WTC11 (cell line): ENCODE data around the gene ITGA1. TPM values are rescaled to one million over a fixed set of nuclear protein-coding genes. Genes with fewer than 3 reads are reported as not detected.

Source experiments
- ATAC-seq: fragments of 200-7000 bp; cut with Tn5 transposase; 2 replicates; pipeline ENCODE4 v1.10.0; 2021; ENCODE audit warnings: mild to moderate bottlenecking, moderate library complexity
- CTCF ChIA-PET: fragments of 300-600 bp; sonication (Branson Sonifier 250); formaldehyde crosslinking; loops from one replicate; lab custom pipeline; 2021; ENCODE audit warnings: antibody characterized with exemption; lab: Charles Lee
- POLR2A ChIA-PET: fragments of 350-600 bp; sonication (Branson Sonifier 250); formaldehyde crosslinking; loops from one replicate; lab custom pipeline; 2021; ENCODE audit warnings: antibody characterized with exemption; lab: Charles Lee
- DNase-seq: peaks from one replicate; pipeline ENCODE4 v3.0.0; 2021; ENCODE audit warnings: low spot score
- H3K27ac Mint-ChIP-seq: 2 replicates; pipeline ENCODE4 v1.8.0; 2021; ENCODE audit warnings: mixed read lengths
- H3K27me3 Mint-ChIP-seq: 2 replicates; pipeline ENCODE4 v1.8.0; 2021; ENCODE audit warnings: low read depth, mild to moderate bottlenecking, moderate library complexity, mixed read lengths
- H3K36me3 Mint-ChIP-seq: 2 replicates; pipeline ENCODE4 v1.8.0; 2021; ENCODE audit warnings: mixed read lengths
- H3K4me1 Mint-ChIP-seq: 2 replicates; pipeline ENCODE4 v1.8.0; 2022; ENCODE audit warnings: mixed read lengths
- H3K4me3 Mint-ChIP-seq: 2 replicates; pipeline ENCODE4 v1.8.0; 2021; ENCODE audit warnings: mild to moderate bottlenecking, moderate library complexity, mixed read lengths
- H3K9me3 Mint-ChIP-seq: 2 replicates; pipeline ENCODE4 v1.8.0; 2021; ENCODE audit warnings: mixed read lengths
- CBFB ChIP-seq: sonication (generic); formaldehyde crosslinking; IDR thresholded peaks from 2 replicates; pipeline ENCODE4 v1.8.1; 2022; ENCODE audit warnings: mild to moderate bottlenecking, low read depth, missing genetic modification reagents
- CTCF ChIP-seq: fragments of 200-600 bp; IDR thresholded peaks from 2 replicates; pipeline ENCODE4 v1.8.0; 2022; ENCODE audit warnings: antibody characterized with exemption
- IRF2 ChIP-seq: sonication (generic); formaldehyde crosslinking; IDR thresholded peaks from 2 replicates; pipeline ENCODE4 v1.8.0; 2022; ENCODE audit warnings: low read depth, missing genetic modification reagents, borderline replicate concordance
- MAX ChIP-seq: sonication (generic); formaldehyde crosslinking; IDR thresholded peaks from 2 replicates; pipeline ENCODE4 v1.8.0; 2022; ENCODE audit warnings: mild to moderate bottlenecking, missing genetic modification reagents
- NFYB ChIP-seq: sonication (generic); formaldehyde crosslinking; conservative IDR thresholded peaks from 2 replicates; pipeline ENCODE4 v1.8.0; 2022; ENCODE audit warnings: low read depth, missing genetic modification reagents
- NR2C2 ChIP-seq: sonication (generic); formaldehyde crosslinking; IDR thresholded peaks from 2 replicates; pipeline ENCODE4 v1.8.0; 2022; ENCODE audit warnings: mild to moderate bottlenecking, missing genetic modification reagents
- NR3C1 ChIP-seq: sonication (generic); formaldehyde crosslinking; conservative IDR thresholded peaks from 2 replicates; pipeline ENCODE4 v1.8.1; 2023; ENCODE audit warnings: low read depth, mild to moderate bottlenecking, missing genetic modification reagents
- RELA ChIP-seq: sonication (generic); formaldehyde crosslinking; IDR thresholded peaks from 2 replicates; pipeline ENCODE4 v1.8.1; 2022; ENCODE audit warnings: missing genetic modification reagents, mild to moderate bottlenecking, borderline replicate concordance
- SOX15 ChIP-seq: fragments of 250-450 bp; sonication (Bioruptor Pico); IDR thresholded peaks from 2 replicates; pipeline ENCODE4 v1.9.0; 2021; ENCODE audit warnings: mild to moderate bottlenecking
- ZMAT4 ChIP-seq: fragments of 250-450 bp; sonication (Bioruptor Pico); IDR thresholded peaks from 2 replicates; pipeline ENCODE4 v1.9.0; 2021; ENCODE audit warnings: mild to moderate bottlenecking
- ZNF232 ChIP-seq: sonication (generic); formaldehyde crosslinking; IDR thresholded peaks from 2 replicates; pipeline ENCODE4 v1.8.0; 2022; ENCODE audit warnings: mild to moderate bottlenecking, missing genetic modification reagents
- ZNF425 ChIP-seq: fragments of 250-450 bp; sonication (Bioruptor Pico); conservative IDR thresholded peaks from 2 replicates; pipeline ENCODE4 v1.9.0; 2021; ENCODE audit warnings: mild to moderate bottlenecking
- ZNF512 ChIP-seq: sonication (generic); formaldehyde crosslinking; IDR thresholded peaks from 2 replicates; pipeline ENCODE4 v1.8.1; 2022; ENCODE audit warnings: missing genetic modification reagents, borderline replicate concordance
- ZNF671 ChIP-seq: fragments of 250-450 bp; sonication (Bioruptor Pico); IDR thresholded peaks from 2 replicates; pipeline ENCODE4 v1.8.0; 2021; ENCODE audit warnings: mild to moderate bottlenecking
- total RNA-seq: library from RNA; stranded (reverse); gene quantifications from 3 replicates; pipeline ENCODE4 v1.2.3, GENCODE V29; 2021
- TF ChIP-seq, protein P1 (sequence below): fragments of 250-450 bp; sonication (Bioruptor Pico); IDR thresholded peaks from 2 replicates; pipeline ENCODE4 v1.9.0; 2021; ENCODE audit warnings: moderate library complexity, mild to moderate bottlenecking, inconsistent platforms, borderline replicate concordance
- TF ChIP-seq, protein P2 (sequence below): sonication (generic); formaldehyde crosslinking; conservative IDR thresholded peaks from 2 replicates; pipeline ENCODE4 v1.8.1; 2022; ENCODE audit warnings: mild to moderate bottlenecking, missing genetic modification reagents
- TF ChIP-seq, protein P3 (sequence below): sonication (generic); formaldehyde crosslinking; IDR thresholded peaks from 2 replicates; pipeline ENCODE4 v1.8.0; 2023; ENCODE audit warnings: mild to moderate bottlenecking, missing genetic modification reagents

Gene ITGA1
- total RNA-seq, 1 experiment from 2014 or later, result 6.5 TPM

- TF ChIP-seq, protein P1, sequence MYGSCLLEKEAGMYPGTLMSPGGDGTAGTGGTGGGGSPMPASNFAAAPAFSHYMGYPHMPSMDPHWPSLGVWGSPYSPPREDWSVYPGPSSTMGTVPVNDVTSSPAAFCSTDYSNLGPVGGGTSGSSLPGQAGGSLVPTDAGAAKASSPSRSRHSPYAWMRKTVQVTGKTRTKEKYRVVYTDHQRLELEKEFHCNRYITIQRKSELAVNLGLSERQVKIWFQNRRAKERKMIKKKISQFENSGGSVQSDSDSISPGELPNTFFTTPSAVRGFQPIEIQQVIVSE (CRISPR knock-in tag), result no peak
- TF ChIP-seq CBFB (no peak), SOX15 (CRISPR knock-in tag) (no peak)
- TF ChIP-seq, protein P2, sequence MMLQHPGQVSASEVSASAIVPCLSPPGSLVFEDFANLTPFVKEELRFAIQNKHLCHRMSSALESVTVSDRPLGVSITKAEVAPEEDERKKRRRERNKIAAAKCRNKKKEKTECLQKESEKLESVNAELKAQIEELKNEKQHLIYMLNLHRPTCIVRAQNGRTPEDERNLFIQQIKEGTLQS (CRISPR knock-in tag), result no peak
These were observed 37.1 kb downstream of the ITGA1 start (continued) for GRCh38 chr5:52824827-52825226.

DNA sequence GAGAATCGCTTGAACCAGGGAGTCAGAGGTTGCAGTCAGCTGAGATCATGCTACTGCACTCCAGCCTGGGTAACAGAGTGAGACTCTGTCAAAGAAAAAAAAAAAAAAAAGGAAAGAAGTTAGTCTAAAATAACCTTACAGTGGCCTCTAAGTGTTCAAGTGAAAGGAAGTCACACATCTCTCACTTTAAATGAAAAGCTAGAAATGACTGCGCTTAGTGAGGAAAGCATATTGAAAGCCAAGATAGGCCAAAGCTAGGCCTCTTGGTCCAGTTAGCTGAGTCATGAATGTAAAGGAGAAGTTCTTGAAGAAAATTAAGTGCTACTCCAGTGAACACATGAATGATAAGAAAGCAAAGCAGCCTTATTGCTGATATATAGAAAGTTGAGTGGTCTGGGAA lies 38.1 kb downstream of the ITGA1 start:
- DNase-seq, result no peak
- TF ChIP-seq NFYB (CRISPR knock-in tag), result no peak
- TF ChIP-seq ZNF512, result no peak
- TF ChIP-seq, protein P2 (CRISPR knock-in tag), result no peak
- no peak for TF ChIP-seq ZNF232 (CRISPR knock-in tag)
- TF ChIP-seq NR2C2, result no peak
- H3K4me3 Mint-ChIP-seq, result no peak overlapping the region
- ChIA-PET POLR2A (no interaction called here), CTCF (interaction anchor here (1.2 kb wide), 1 partner anchor 38 kb away, joined by 3 read pairs; the partner anchor contains the start of genes ITGA1 and PELO)
- H3K36me3 Mint-ChIP-seq, result peaks cover 8% of the 10 kb centered on the region
- no peak overlapping the region for H3K27ac Mint-ChIP-seq
- ATAC-seq, result no peak
- H3K9me3 Mint-ChIP-seq, result peaks cover 19% of the 10 kb centered on the region
- H3K27me3 Mint-ChIP-seq, result no peaks in the 10 kb centered on the region
- H3K4me1 Mint-ChIP-seq, result no peaks in the 10 kb centered on the region

DNA sequence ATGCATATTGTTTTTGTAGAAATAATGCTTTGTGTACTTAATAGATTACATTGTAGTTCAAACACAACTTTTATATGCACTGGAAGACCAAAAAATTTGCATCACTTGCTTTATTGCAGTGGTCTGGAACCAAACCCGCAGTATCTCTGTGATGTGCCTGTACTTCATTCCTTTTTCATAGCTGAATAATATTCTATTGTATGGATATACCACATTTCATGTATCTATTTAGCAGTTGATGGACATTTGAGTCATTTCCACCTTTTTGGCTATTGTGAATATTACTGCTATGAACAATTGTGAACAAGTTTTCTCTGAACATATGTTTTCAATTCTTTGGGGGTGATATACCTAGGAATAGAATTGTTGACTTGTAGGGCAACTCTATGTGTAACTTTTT lies 40.1 kb downstream of the ITGA1 start:
- DNase-seq (no peak), ATAC-seq (no peak)
- no peaks in the 10 kb centered on the region for H3K4me1 Mint-ChIP-seq
- ChIA-PET POLR2A (no interaction called here), CTCF (no interaction called here)
- peaks cover 8% of the 10 kb centered on the region for H3K36me3 Mint-ChIP-seq
- peaks cover 19% of the 10 kb centered on the region for H3K9me3 Mint-ChIP-seq
- no peaks in the 10 kb centered on the region for H3K27me3 Mint-ChIP-seq
- TF ChIP-seq CTCF (no peak), NR3C1 (CRISPR knock-in tag) (no peak)
- TF ChIP-seq, protein P3, sequence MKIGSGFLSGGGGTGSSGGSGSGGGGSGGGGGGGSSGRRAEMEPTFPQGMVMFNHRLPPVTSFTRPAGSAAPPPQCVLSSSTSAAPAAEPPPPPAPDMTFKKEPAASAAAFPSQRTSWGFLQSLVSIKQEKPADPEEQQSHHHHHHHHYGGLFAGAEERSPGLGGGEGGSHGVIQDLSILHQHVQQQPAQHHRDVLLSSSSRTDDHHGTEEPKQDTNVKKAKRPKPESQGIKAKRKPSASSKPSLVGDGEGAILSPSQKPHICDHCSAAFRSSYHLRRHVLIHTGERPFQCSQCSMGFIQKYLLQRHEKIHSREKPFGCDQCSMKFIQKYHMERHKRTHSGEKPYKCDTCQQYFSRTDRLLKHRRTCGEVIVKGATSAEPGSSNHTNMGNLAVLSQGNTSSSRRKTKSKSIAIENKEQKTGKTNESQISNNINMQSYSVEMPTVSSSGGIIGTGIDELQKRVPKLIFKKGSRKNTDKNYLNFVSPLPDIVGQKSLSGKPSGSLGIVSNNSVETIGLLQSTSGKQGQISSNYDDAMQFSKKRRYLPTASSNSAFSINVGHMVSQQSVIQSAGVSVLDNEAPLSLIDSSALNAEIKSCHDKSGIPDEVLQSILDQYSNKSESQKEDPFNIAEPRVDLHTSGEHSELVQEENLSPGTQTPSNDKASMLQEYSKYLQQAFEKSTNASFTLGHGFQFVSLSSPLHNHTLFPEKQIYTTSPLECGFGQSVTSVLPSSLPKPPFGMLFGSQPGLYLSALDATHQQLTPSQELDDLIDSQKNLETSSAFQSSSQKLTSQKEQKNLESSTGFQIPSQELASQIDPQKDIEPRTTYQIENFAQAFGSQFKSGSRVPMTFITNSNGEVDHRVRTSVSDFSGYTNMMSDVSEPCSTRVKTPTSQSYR (CRISPR knock-in tag), result no peak
- no peak overlapping the region for H3K27ac Mint-ChIP-seq
- no peak overlapping the region for H3K4me3 Mint-ChIP-seq

- POLR2A ChIA-PET, result no interaction called here
- Mint-ChIP-seq H3K4me1 (no peaks in the 10 kb centered on the region), H3K9me3 (peaks cover 19% of the 10 kb centered on the region), H3K27ac (no peak overlapping the region), H3K36me3 (peaks cover 8% of the 10 kb centered on the region), H3K4me3 (no peak overlapping the region), H3K27me3 (no peaks in the 10 kb centered on the region)
- ATAC-seq (no peak), DNase-seq (no peak)
- CTCF ChIA-PET, result no interaction called here
- no peak for TF ChIP-seq IRF2 (CRISPR knock-in tag)
- no peak for TF ChIP-seq CTCF
- TF ChIP-seq RELA, result no peak
- no peak for TF ChIP-seq ZMAT4 (CRISPR knock-in tag)
- no peak for TF ChIP-seq MAX (CRISPR knock-in tag)
- TF ChIP-seq ZNF425 (CRISPR knock-in tag), result no peak
- TF ChIP-seq ZNF671 (CRISPR knock-in tag), result no peak
These were observed 41.9 kb downstream of the ITGA1 start for GRCh38 chr5:52829664-52830063.
